Measurements from ENCODE around the gene PTPRK. TPM values are rescaled to one million over a fixed set of nuclear protein-coding genes. Genes with fewer than 3 reads are reported as not detected.

The PTPRK gene
- total and polyA plus RNA-seq, 4 donors: 12.1 to 61.2 (median 29.1) TPM

- TF ChIP-seq RXRA (IDR thresholded peaks at IDR 0.05): no peak
- TF ChIP-seq HNF4G (IDR thresholded peaks at IDR 0.05): no peak
- TF ChIP-seq, protein P1, sequence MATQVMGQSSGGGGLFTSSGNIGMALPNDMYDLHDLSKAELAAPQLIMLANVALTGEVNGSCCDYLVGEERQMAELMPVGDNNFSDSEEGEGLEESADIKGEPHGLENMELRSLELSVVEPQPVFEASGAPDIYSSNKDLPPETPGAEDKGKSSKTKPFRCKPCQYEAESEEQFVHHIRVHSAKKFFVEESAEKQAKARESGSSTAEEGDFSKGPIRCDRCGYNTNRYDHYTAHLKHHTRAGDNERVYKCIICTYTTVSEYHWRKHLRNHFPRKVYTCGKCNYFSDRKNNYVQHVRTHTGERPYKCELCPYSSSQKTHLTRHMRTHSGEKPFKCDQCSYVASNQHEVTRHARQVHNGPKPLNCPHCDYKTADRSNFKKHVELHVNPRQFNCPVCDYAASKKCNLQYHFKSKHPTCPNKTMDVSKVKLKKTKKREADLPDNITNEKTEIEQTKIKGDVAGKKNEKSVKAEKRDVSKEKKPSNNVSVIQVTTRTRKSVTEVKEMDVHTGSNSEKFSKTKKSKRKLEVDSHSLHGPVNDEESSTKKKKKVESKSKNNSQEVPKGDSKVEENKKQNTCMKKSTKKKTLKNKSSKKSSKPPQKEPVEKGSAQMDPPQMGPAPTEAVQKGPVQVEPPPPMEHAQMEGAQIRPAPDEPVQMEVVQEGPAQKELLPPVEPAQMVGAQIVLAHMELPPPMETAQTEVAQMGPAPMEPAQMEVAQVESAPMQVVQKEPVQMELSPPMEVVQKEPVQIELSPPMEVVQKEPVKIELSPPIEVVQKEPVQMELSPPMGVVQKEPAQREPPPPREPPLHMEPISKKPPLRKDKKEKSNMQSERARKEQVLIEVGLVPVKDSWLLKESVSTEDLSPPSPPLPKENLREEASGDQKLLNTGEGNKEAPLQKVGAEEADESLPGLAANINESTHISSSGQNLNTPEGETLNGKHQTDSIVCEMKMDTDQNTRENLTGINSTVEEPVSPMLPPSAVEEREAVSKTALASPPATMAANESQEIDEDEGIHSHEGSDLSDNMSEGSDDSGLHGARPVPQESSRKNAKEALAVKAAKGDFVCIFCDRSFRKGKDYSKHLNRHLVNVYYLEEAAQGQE (IDR thresholded peaks at IDR 0.05): no peak
- no peak for TF ChIP-seq HNF4A (conservative IDR thresholded peaks at IDR 0.05)
- TF ChIP-seq TAF1 (conservative IDR thresholded peaks at IDR 0.05): no peak
These were observed 596.4 kb downstream of the PTPRK start (continued) for GRCh38 chr6:127924031-127924430.

DNA sequence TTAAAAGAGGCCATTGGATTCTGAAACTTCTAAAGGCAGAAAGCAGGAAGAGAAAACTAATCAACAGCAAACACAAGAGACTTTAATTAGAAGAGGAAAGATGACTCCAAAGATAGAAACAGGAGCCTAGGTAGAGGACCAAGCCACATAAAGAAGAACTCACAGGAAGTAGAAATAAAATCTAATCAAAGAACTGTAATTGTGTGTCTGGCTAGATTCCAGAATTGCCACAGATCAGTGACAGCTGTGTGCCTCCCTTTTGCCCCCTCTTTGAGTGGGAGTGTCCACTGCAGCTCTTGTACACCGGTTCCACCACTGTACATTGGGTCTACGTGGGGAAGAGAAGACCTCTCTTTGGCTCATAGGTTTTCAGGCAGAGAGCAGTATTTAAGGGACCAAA is 597.3 kb downstream of the PTPRK start:
- Histone ChIP-seq H3K4me3 (ENCODE audit: low read depth in 1 of 3, low read length in 3 of 3) (no peak overlapping the region), H3K27ac (ENCODE audit: low read depth in 1 of 2, low read length in 2 of 2) (no peak overlapping the region), H3K4me1 (ENCODE audit: control insufficient read depth in 4 of 4, insufficient read depth in 4 of 4, low read length in 3 of 4) (no peaks in the 10 kb centered on the region), H3K9ac (ENCODE audit: low read depth in 1 of 2, low read length in 2 of 2) (no peak overlapping the region), H3K27me3 (ENCODE audit: control insufficient read depth in 4 of 4, insufficient read depth in 4 of 4, low read length in 3 of 4) (no peaks in the 10 kb centered on the region), H3K36me3 (ENCODE audit: control insufficient read depth in 4 of 4, insufficient read depth in 3 of 4, low read depth in 1 of 4, low read length in 3 of 4) (no peaks in the 10 kb centered on the region), H3K9me3 (ENCODE audit: control insufficient read depth in 4 of 4, low read length in 3 of 4) (no peaks in the 10 kb centered on the region)
- no peak for DNase-seq (ENCODE audit: low spot score)
- TF ChIP-seq SP1 (IDR thresholded peaks at IDR 0.05): no peak
- 93% methylated on average over 2 of the region's 2 CpGs for WGBS

GRCh38 chr6:127921982-127922381 is 598.4 kb downstream of the PTPRK start:
- DNase-seq (ENCODE audit: low spot score): no peak
- H3K4me1 ChIP-seq (ENCODE audit: control insufficient read depth in 4 of 4, insufficient read depth in 4 of 4, low read length in 3 of 4): no peaks in the 10 kb centered on the region
- H3K27ac ChIP-seq (ENCODE audit: low read depth in 1 of 2, low read length in 2 of 2): no peak overlapping the region
- H3K9ac ChIP-seq (ENCODE audit: low read depth in 1 of 2, low read length in 2 of 2): no peak overlapping the region
- TF ChIP-seq NR2F2 (IDR thresholded peaks at IDR 0.05) (no peak), HNF4A (conservative IDR thresholded peaks at IDR 0.05) (no peak), HNF4G (IDR thresholded peaks at IDR 0.05) (no peak), RAD21 (IDR thresholded peaks at IDR 0.05) (no peak), TAF1 (conservative IDR thresholded peaks at IDR 0.05) (no peak), EGR1 (IDR thresholded peaks at IDR 0.05; ENCODE audit: low read depth in 2 of 2) (no peak), ZBTB33 (IDR thresholded peaks at IDR 0.05) (no peak), SP1 (IDR thresholded peaks at IDR 0.05) (no peak), YY1 (IDR thresholded peaks at IDR 0.05) (no peak), FOXA1 (IDR thresholded peaks at IDR 0.05) (no peak), FOXA2 (IDR thresholded peaks at IDR 0.05) (no peak), RXRA (IDR thresholded peaks at IDR 0.05) (no peak), JUND (IDR thresholded peaks at IDR 0.05) (no peak), GABPA (IDR thresholded peaks at IDR 0.05 in 1 of 2, conservative IDR thresholded peaks at IDR 0.05 in 1 of 2) (no peak)
- TF ChIP-seq, protein P1 (IDR thresholded peaks at IDR 0.05): no peak
- TF ChIP-seq, protein P2, sequence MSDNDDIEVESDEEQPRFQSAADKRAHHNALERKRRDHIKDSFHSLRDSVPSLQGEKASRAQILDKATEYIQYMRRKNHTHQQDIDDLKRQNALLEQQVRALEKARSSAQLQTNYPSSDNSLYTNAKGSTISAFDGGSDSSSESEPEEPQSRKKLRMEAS (IDR thresholded peaks at IDR 0.05): no peak
- TF ChIP-seq, protein P3, sequence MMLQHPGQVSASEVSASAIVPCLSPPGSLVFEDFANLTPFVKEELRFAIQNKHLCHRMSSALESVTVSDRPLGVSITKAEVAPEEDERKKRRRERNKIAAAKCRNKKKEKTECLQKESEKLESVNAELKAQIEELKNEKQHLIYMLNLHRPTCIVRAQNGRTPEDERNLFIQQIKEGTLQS (IDR thresholded peaks at IDR 0.05): no peak
- TF ChIP-seq, protein P4, sequence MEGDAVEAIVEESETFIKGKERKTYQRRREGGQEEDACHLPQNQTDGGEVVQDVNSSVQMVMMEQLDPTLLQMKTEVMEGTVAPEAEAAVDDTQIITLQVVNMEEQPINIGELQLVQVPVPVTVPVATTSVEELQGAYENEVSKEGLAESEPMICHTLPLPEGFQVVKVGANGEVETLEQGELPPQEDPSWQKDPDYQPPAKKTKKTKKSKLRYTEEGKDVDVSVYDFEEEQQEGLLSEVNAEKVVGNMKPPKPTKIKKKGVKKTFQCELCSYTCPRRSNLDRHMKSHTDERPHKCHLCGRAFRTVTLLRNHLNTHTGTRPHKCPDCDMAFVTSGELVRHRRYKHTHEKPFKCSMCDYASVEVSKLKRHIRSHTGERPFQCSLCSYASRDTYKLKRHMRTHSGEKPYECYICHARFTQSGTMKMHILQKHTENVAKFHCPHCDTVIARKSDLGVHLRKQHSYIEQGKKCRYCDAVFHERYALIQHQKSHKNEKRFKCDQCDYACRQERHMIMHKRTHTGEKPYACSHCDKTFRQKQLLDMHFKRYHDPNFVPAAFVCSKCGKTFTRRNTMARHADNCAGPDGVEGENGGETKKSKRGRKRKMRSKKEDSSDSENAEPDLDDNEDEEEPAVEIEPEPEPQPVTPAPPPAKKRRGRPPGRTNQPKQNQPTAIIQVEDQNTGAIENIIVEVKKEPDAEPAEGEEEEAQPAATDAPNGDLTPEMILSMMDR (IDR thresholded peaks at IDR 0.05; ENCODE audit: low read depth, low read length, missing input control): no peak
- no peaks in the 10 kb centered on the region for H3K9me3 ChIP-seq (ENCODE audit: control insufficient read depth in 4 of 4, low read length in 3 of 4)
- H3K36me3 ChIP-seq (ENCODE audit: control insufficient read depth in 4 of 4, insufficient read depth in 3 of 4, low read depth in 1 of 4, low read length in 3 of 4): no peaks in the 10 kb centered on the region
- 96% methylated on average over 6 of the region's 6 CpGs for WGBS
- H3K27me3 ChIP-seq (ENCODE audit: control insufficient read depth in 4 of 4, insufficient read depth in 4 of 4, low read length in 3 of 4): no peaks in the 10 kb centered on the region
- H3K4me3 ChIP-seq (ENCODE audit: low read depth in 1 of 3, low read length in 3 of 3): no peak overlapping the region

Measured in liver (tissue), 9 donors.